Progenitor cell of endocrine pancreas (in vitro differentiated cells): ENCODE results near the gene TIPIN. TPM values are rescaled to one million over a fixed set of nuclear protein-coding genes. Genes with fewer than 3 reads are reported as not detected.

ENCODE experiments used
- DNase-seq: peaks from one replicate; pipeline ENCODE4 v3.0.0; 2021; ENCODE audit warnings: low spot score; ENCODE audit not compliant: unreplicated experiment
- H3K27ac Mint-ChIP-seq: 2 replicates; pipeline ENCODE4 v1.8.0; 2021; ENCODE audit warnings: mild to moderate bottlenecking, moderate library complexity, mixed read lengths
- H3K27me3 Mint-ChIP-seq: 2 replicates; pipeline ENCODE4 v1.8.0; 2021; ENCODE audit warnings: mixed read lengths
- H3K36me3 Mint-ChIP-seq: 2 replicates; pipeline ENCODE4 v1.8.0; 2022; ENCODE audit warnings: mixed read lengths; ENCODE audit not compliant: insufficient read depth
- H3K4me1 Mint-ChIP-seq: 2 replicates; pipeline ENCODE4 v1.8.0; 2021; ENCODE audit warnings: low read depth, mixed read lengths
- H3K4me3 Mint-ChIP-seq: 2 replicates; pipeline ENCODE4 v1.8.0; 2021; ENCODE audit warnings: low read depth, mild to moderate bottlenecking, moderate library complexity, mixed read lengths
- H3K9me3 Mint-ChIP-seq: 2 replicates; pipeline ENCODE4 v1.8.0; 2021; ENCODE audit warnings: low read depth, mixed read lengths
- long read RNA-seq: library from polyadenylated mRNA; unstranded; transcript quantifications from one replicate; pipeline ENCODE4 v2.0.0, GENCODE V29; 2020
- total RNA-seq: library from RNA; stranded (reverse); gene quantifications from 2 replicates; pipeline ENCODE4 v1.2.1, GENCODE V29; 2021
- TF ChIP-seq, protein P1 (sequence below): fragments of 200-600 bp; sonication (generic); IDR thresholded peaks from one replicate; pipeline ENCODE4 v1.5.0; 2021; ENCODE audit warnings: antibody characterized with exemption, mild to moderate bottlenecking; ENCODE audit not compliant: unreplicated experiment

The TIPIN gene, protein sequence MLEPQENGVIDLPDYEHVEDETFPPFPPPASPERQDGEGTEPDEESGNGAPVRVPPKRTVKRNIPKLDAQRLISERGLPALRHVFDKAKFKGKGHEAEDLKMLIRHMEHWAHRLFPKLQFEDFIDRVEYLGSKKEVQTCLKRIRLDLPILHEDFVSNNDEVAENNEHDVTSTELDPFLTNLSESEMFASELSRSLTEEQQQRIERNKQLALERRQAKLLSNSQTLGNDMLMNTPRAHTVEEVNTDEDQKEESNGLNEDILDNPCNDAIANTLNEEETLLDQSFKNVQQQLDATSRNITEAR
- total RNA-seq: 10.1 and 11.0 TPM in 2 replicates
- long read RNA-seq, transcript TIPIN-201 (8 exons, 1,744 nt): major isoform, 15 of 25 reads
- long read RNA-seq, partial matches to known transcripts: 4 of 25 reads
- long read RNA-seq, other reads (novel, unspliced or antisense): 6 of 25 reads

DNA sequence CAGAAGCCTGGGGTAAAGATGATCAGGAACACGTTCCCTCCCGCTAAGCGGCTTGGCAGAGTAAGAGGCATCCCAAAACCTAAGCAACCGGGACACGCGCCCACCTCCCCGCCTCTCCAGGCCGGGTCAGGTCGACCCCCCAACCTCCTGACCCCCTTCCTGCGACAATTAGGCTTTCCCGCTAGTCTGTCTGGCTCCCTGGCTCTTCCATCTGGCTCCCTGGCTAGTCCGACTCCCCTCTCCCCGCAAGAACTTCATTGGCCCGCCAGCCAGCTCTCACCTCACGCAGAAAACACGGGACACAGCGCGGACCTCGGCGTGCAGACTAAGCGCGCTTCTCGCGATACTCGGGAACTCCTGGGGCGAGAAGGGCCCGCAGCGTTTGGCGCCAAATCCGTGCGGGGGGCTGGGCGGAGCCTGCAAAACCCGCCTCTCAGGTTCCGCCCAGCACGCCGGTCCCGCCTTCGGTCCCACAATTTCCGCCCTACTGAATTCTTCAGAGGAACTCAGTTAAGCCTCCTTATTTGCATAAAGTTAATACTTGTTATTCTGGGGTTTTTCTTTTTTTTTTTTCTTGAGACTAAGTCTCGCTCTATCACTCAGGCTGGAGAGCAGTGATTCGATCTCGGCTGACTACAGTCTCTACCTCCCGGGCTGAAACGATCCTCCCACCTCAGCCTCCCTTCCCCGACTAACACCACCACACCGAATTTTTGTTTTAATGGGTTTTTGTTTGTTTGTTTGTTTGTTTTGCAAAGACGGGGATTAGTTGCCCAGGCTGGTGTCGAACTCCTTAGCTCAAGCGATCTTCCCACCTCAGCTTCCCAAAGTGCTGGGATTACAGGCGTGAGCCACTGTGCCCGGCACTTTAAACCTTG, at the start of gene TIPIN:
Gene TIPIN, minus strand, starts transcription at position 327 of the 878 bp plus-strand sequence. CDS start 3,738 bp downstream, outside the sequence.
- peak; percentile 87 for DNase-seq
- no peaks in the 10 kb centered on the region for H3K27me3 Mint-ChIP-seq
- H3K4me3 Mint-ChIP-seq: peak within 1 kb of the TSS; percentile 83
- H3K9me3 Mint-ChIP-seq: no peaks in the 10 kb centered on the region
- H3K36me3 Mint-ChIP-seq: peaks cover 8% of the 10 kb centered on the region
- peaks cover 4% of the 10 kb centered on the region for H3K4me1 Mint-ChIP-seq
- H3K27ac Mint-ChIP-seq: peak within 1 kb of the TSS; percentile 94
- TF ChIP-seq, protein P1, sequence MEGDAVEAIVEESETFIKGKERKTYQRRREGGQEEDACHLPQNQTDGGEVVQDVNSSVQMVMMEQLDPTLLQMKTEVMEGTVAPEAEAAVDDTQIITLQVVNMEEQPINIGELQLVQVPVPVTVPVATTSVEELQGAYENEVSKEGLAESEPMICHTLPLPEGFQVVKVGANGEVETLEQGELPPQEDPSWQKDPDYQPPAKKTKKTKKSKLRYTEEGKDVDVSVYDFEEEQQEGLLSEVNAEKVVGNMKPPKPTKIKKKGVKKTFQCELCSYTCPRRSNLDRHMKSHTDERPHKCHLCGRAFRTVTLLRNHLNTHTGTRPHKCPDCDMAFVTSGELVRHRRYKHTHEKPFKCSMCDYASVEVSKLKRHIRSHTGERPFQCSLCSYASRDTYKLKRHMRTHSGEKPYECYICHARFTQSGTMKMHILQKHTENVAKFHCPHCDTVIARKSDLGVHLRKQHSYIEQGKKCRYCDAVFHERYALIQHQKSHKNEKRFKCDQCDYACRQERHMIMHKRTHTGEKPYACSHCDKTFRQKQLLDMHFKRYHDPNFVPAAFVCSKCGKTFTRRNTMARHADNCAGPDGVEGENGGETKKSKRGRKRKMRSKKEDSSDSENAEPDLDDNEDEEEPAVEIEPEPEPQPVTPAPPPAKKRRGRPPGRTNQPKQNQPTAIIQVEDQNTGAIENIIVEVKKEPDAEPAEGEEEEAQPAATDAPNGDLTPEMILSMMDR: no peak

DNA sequence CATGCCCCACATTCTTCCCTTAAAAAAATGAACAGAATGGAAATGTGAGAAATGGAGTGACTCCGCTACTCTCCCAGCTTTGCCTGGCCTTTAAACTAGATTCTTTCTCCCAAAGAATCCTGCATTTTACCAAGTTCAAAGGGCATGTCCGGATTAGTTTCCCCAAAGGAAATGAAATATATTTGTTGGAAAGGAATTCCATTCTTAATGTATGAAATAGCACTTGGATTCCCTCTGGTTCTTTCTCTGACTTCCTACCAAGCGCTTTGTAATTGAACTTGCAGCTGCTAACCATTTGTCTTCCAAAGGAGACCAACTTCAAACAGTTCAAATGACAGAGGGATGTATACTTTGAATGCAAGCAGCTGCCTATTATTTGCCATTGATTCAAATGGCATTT, 49.1 kb upstream of the TIPIN start:
- Mint-ChIP-seq H3K27me3 (no peaks in the 10 kb centered on the region), H3K9me3 (no peaks in the 10 kb centered on the region), H3K4me1 (peaks cover 21% of the 10 kb centered on the region), H3K4me3 (no peak overlapping the region), H3K36me3 (peaks cover 3% of the 10 kb centered on the region), H3K27ac (peak overlapping the region; percentile 8)
- TF ChIP-seq, protein P1: no peak
- DNase-seq: no peak

DNA sequence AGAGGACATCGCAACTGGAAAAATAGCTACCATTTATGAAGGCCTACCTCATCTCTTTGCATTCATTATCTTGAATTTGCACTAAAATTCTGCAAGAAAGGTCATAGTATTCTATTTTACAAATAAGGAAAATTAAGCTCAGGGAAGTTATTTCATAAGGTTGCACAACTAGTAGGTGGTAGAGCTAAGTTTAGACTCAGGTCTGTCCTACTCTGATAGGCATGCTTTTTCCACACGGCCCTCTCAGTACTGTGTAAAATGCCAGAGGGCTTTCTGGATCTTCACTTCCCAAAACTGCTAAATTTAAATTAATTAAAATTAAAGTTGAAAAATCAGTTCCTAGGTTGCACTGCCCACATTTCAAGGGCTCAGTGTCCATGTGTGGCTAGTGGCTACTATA, 48.5 kb upstream of the TIPIN start:
- Mint-ChIP-seq H3K9me3 (no peaks in the 10 kb centered on the region), H3K4me3 (no peak overlapping the region), H3K27ac (no peak overlapping the region), H3K4me1 (peaks cover 22% of the 10 kb centered on the region), H3K27me3 (no peaks in the 10 kb centered on the region), H3K36me3 (peaks cover 4% of the 10 kb centered on the region)
- TF ChIP-seq, protein P1: no peak
- DNase-seq: no peak

GRCh38 chr15:66404532-66404931, 48.0 kb upstream of the TIPIN start:
- DNase-seq: no peak
- H3K4me1 Mint-ChIP-seq: peaks cover 21% of the 10 kb centered on the region

DNA sequence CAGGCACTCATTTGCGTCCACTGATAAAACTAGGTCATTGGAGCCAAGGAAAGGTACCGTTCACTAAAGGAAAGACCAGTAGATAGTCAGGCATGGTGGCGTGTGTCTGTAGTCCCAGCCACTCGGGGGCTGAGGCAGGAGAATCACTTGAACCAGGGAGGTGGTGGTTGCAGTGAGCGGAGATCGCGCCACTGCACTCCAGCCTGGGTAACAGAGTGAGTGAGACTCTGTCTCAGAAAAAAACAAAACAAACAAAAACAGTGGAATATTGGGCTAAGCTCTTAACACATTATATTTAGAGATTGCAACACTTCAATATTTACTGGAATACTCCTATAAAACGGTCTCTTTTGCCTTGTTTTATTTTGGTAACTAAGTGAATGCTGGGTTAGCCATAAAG, 47.6 kb upstream of the TIPIN start:
- TF ChIP-seq, protein P1: no peak
- H3K4me3 Mint-ChIP-seq: no peak overlapping the region
- no peak for DNase-seq
- H3K27me3 Mint-ChIP-seq: no peaks in the 10 kb centered on the region
- peaks cover 21% of the 10 kb centered on the region for H3K4me1 Mint-ChIP-seq
- H3K9me3 Mint-ChIP-seq: no peaks in the 10 kb centered on the region
- H3K27ac Mint-ChIP-seq: no peak overlapping the region
- H3K36me3 Mint-ChIP-seq: peaks cover 4% of the 10 kb centered on the region

More at GRCh38 chr15:66404532-66404931, 48.0 kb upstream of the TIPIN start:
- H3K9me3 Mint-ChIP-seq: no peaks in the 10 kb centered on the region
- TF ChIP-seq, protein P1: peak; percentile 48
- H3K27ac Mint-ChIP-seq: peak overlapping the region; percentile 23
- no peaks in the 10 kb centered on the region for H3K27me3 Mint-ChIP-seq
- H3K36me3 Mint-ChIP-seq: peaks cover 4% of the 10 kb centered on the region
- no peak overlapping the region for H3K4me3 Mint-ChIP-seq
